ENCODE measurements around the gene NUDT7. TPM values are rescaled to one million over a fixed set of nuclear protein-coding genes. Genes with fewer than 3 reads are reported as not detected.

Gene NUDT7
- total and polyA plus RNA-seq, 2 donors (not counting 3 experiments of a cell fraction or from before 2014, with no cell fraction given): 6.2 to 6.5 TPM

DNA sequence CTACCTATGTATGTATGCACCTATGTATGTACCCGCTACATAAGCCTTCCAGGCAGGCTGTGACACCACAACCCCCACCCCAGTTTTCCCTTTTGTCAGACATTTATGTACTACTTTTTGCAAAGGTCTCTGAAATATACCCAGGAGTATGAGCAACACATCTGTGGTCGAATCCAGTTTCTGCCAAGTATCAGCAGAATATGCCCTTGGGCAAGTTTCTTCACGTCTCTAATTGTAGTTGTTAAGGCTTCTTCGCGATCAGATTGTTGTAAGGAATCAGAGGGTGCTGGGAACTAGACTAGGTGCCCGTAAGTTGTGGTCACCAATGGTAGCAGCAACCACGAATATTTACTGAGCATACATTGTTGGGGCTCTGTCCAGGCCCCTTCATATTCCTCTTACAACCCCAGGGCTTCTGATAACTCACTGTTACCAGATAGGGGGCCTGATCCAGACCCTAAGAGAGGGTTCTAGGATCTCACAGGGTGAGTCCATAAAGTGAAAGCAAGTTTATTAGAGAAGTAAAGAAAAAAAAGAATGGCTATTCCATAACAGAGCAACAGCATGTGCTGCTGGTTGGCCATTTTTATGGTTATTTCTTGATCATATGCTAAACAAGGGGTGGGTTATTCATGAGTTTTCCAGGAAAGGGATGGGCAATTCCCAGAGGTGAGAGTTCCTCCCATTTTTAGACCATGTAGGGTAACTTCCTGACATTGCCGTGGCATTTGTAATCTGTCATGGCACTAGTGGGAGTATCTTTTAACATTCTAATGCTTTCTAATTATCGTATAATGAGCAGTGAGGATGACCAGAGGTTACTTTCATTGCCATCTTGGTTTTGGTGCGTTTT lies 16.6 kb downstream of the NUDT7 start:
- H3K4me3 ChIP-seq (replicated peaks in 1 of 3; ENCODE audit: insufficient read depth in 1 of 3, low read depth in 1 of 3, low read length in 3 of 3): no peak overlapping the region
- BruUV-seq (replicated peaks): no TSS peak
- H3K4me1 ChIP-seq (ENCODE audit: control insufficient read depth, extremely low read depth, insufficient read depth, low read length): no peaks in the 10 kb centered on the region
- CTCF ChIA-PET: no interaction called here
- no peak overlapping the region for H3K4me2 ChIP-seq (ENCODE audit: insufficient read depth, low read length)
- H3K27ac ChIP-seq (ENCODE audit: insufficient read depth, low read depth, low read length): no peak overlapping the region
- no peaks in the 10 kb centered on the region for H3K9me3 ChIP-seq (replicated peaks; ENCODE audit: control insufficient read depth, insufficient read depth, low read length)
- TF ChIP-seq POLR2AphosphoS5 (IDR thresholded peaks at IDR 0.05; ENCODE audit: insufficient read depth, low read depth, low read length) (no peak), FOS (IDR thresholded peaks at IDR 0.05; ENCODE audit: borderline replicate concordance, insufficient read depth, low read length) (no peak), GATA2 (IDR thresholded peaks at IDR 0.05; ENCODE audit: insufficient read depth, insufficient read length, low read depth, low read length) (no peak), MYC (IDR thresholded peaks at IDR 0.05; ENCODE audit: low read depth, low read length) (no peak), JUN (IDR thresholded peaks at IDR 0.05; ENCODE audit: borderline replicate concordance, insufficient read depth, insufficient read length, low read depth) (no peak), POLR2A (IDR thresholded peaks at IDR 0.05; ENCODE audit: low read depth, low read length) (no peak), EZH2 (IDR thresholded peaks at IDR 0.05; ENCODE audit: borderline replicate concordance, low read depth, low read length, severe bottlenecking) (no peak)
- TF ChIP-seq, protein P1, sequence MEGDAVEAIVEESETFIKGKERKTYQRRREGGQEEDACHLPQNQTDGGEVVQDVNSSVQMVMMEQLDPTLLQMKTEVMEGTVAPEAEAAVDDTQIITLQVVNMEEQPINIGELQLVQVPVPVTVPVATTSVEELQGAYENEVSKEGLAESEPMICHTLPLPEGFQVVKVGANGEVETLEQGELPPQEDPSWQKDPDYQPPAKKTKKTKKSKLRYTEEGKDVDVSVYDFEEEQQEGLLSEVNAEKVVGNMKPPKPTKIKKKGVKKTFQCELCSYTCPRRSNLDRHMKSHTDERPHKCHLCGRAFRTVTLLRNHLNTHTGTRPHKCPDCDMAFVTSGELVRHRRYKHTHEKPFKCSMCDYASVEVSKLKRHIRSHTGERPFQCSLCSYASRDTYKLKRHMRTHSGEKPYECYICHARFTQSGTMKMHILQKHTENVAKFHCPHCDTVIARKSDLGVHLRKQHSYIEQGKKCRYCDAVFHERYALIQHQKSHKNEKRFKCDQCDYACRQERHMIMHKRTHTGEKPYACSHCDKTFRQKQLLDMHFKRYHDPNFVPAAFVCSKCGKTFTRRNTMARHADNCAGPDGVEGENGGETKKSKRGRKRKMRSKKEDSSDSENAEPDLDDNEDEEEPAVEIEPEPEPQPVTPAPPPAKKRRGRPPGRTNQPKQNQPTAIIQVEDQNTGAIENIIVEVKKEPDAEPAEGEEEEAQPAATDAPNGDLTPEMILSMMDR (IDR thresholded peaks at IDR 0.05; ENCODE audit: extremely low read depth in 1 of 2, insufficient read depth in 1 of 2, low read depth in 1 of 2, low read length in 2 of 2): no peak
- TF ChIP-seq, protein P2, sequence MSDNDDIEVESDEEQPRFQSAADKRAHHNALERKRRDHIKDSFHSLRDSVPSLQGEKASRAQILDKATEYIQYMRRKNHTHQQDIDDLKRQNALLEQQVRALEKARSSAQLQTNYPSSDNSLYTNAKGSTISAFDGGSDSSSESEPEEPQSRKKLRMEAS (IDR thresholded peaks at IDR 0.05; ENCODE audit: insufficient read depth, insufficient read length): no peak
- H3K9me1 ChIP-seq (replicated peaks; ENCODE audit: control insufficient read depth, extremely low read depth, insufficient read depth, low read length): no peaks in the 10 kb centered on the region
- POLR2A ChIA-PET: no interaction called here
- DNase-seq (ENCODE audit: low read depth, low spot score) (no peak), FAIRE-seq (no peak)
- no peak overlapping the region for H3K9ac ChIP-seq (replicated peaks; ENCODE audit: extremely low read depth, insufficient read depth, low read length)
- intact Hi-C loops (cut with micrococcal nuclease) (no loop called here), dilution Hi-C loops (cut with MboI; ENCODE audit: extremely low pct_ligation_motif_present, low sequenced_read_pairs) (no loop called here)
- H3K79me2 ChIP-seq (ENCODE audit: control insufficient read depth, insufficient read depth, low read length): no peaks in the 10 kb centered on the region
- no peaks in the 10 kb centered on the region for H3K36me3 ChIP-seq (ENCODE audit: control insufficient read depth in 2 of 2, extremely low read depth in 1 of 2, insufficient read depth in 2 of 2, low read length in 2 of 2)
- no peaks in the 10 kb centered on the region for H4K20me1 ChIP-seq (replicated peaks; ENCODE audit: control insufficient read depth, extremely low read depth, insufficient read depth, low read length)
- no peaks in the 10 kb centered on the region for H3K27me3 ChIP-seq (ENCODE audit: control insufficient read depth in 2 of 2, insufficient read depth in 2 of 2, low read length in 2 of 2)
- H2AFZ ChIP-seq (ENCODE audit: low read depth, low read length): no peak overlapping the region

Data from endothelial cell of umbilical vein (primary cell).